SK-N-SH (cell line): ENCODE measurements around the gene ACOT7. TPM values are rescaled to one million over a fixed set of nuclear protein-coding genes. Genes with fewer than 3 reads are reported as not detected.
"Not testable (repeated sequence)": the region's sequence is repeated elsewhere in the genome, so short reads cannot be mapped to it uniquely, and the experiment has no call there.

Experiments used
- CTCF ChIA-PET: fragments of 300-600, 350-600 bp; formaldehyde crosslinking; extraction: SDS; loops from one replicate; lab custom pipeline; 2021; lab: Yijun Ruan, JAX
- POLR2A ChIA-PET: fragments of 350-600 bp; sonication (Branson Sonifier 250); formaldehyde crosslinking; extraction: SDS; loops from one replicate; lab custom pipeline; 2020; ENCODE audit warnings: antibody characterized with exemption, inconsistent platforms; lab: Yijun Ruan, JAX
- DNase-seq: peaks from one replicate; pipeline ENCODE4 v3.0.0; 2012
- H2AFZ ChIP-seq: fragments of 200-600 bp; sonication (generic); 2 replicates; pipeline ENCODE4 v1.8.1; 2016; ENCODE audit warnings: antibody characterized with exemption, mild to moderate bottlenecking, low read depth
- H3F3A ChIP-seq: fragments of 200-600 bp; sonication (generic); replicated peaks from 2 replicates; pipeline ENCODE3; 2016; ENCODE audit warnings: antibody characterized with exemption, mild to moderate bottlenecking; ENCODE audit not compliant: insufficient read depth
- H3K27ac ChIP-seq, 2 experiments: fragments of 200-500 bp in 1 of 2; fragments of 200-600 bp in 1 of 2; sonication (Bioruptor generic) in 1 of 2; sonication (generic), shearing (Covaris generic) in 1 of 2; 2 replicates each; pipeline versions ENCODE4 v1.5.1 to v1.6.1; 2014 to 2016; ENCODE audit warnings: low read depth in 2 of 2, inconsistent platforms in 1 of 2, low read length in 1 of 2, mild to moderate bottlenecking in 1 of 2, mixed read lengths in 1 of 2
- H3K27me3 ChIP-seq: fragments of 200-600 bp; sonication (generic), shearing (Covaris generic); 2 replicates; pipeline ENCODE4 v1.6.1; 2016; ENCODE audit warnings: mixed run types; ENCODE audit not compliant: insufficient read depth
- H3K36me3 ChIP-seq, 2 experiments: fragments of 200-500 bp in 1 of 2; fragments of 200-600 bp in 1 of 2; sonication (Bioruptor generic) in 1 of 2; sonication (generic) in 1 of 2; replicated peaks in 1 of 2; 2 replicates each; pipeline versions ENCODE3 to v1.5.1; 2014 to 2016; ENCODE audit warnings: low read length in 1 of 2, mild to moderate bottlenecking in 1 of 2; ENCODE audit not compliant: insufficient read depth in 2 of 2, control insufficient read depth in 1 of 2
- H3K4me1 ChIP-seq, 2 experiments: fragments of 200-500 bp in 1 of 2; fragments of 200-600 bp in 1 of 2; sonication (Bioruptor generic) in 1 of 2; sonication (generic), shearing (Covaris generic) in 1 of 2; 2 replicates each; pipeline versions ENCODE4 v1.5.1 to v1.6.1; 2014 to 2016; ENCODE audit warnings: low read depth in 1 of 2, low read length in 1 of 2, mixed run types in 1 of 2; ENCODE audit not compliant: insufficient read depth in 2 of 2, control insufficient read depth in 1 of 2
- H3K4me2 ChIP-seq: fragments of 200-600 bp; sonication (generic), shearing (Covaris generic); 2 replicates; pipeline ENCODE4 v1.6.1; 2017; ENCODE audit warnings: mixed run types
- H3K4me3 ChIP-seq, 2 experiments: fragments of 200-500 bp in 1 of 2; fragments of 200-600 bp in 1 of 2; sonication (Bioruptor generic) in 1 of 2; sonication (generic), shearing (Covaris generic) in 1 of 2; 2 replicates each; pipeline versions ENCODE4 v1.5.1 to v1.8.1; 2014 to 2016; ENCODE audit warnings: low read depth in 2 of 2, inconsistent platforms in 1 of 2, low read length in 1 of 2, mild to moderate bottlenecking in 1 of 2, mixed read lengths in 1 of 2, moderate library complexity in 1 of 2
- H3K79me2 ChIP-seq: fragments of 200-600 bp; sonication (generic); 2 replicates; pipeline ENCODE4 v1.8.1; 2017; ENCODE audit warnings: mild to moderate bottlenecking; ENCODE audit not compliant: insufficient read depth
- H3K9ac ChIP-seq: fragments of 200-600 bp; sonication (generic); 2 replicates; pipeline ENCODE4 v1.6.1; 2017; ENCODE audit warnings: mixed run types
- H3K9me2 ChIP-seq: fragments of 200-600 bp; sonication (generic); 2 replicates; pipeline ENCODE4 v1.6.1; 2017; ENCODE audit warnings: mixed run types
- H3K9me3 ChIP-seq: fragments of 200-600 bp; sonication (generic); 2 replicates; pipeline ENCODE4 v1.6.1; 2017; ENCODE audit warnings: mixed run types, mild to moderate bottlenecking, moderate library complexity
- H4K20me1 ChIP-seq: fragments of 200-600 bp; sonication (generic); 2 replicates; pipeline ENCODE4 v1.6.1; 2017; ENCODE audit warnings: mild to moderate bottlenecking, mixed run types; ENCODE audit not compliant: insufficient read depth
- FOXJ3 ChIP-seq: sonication (generic); formaldehyde crosslinking; IDR thresholded peaks from 2 replicates; pipeline ENCODE4 v1.5.1; 2020; ENCODE audit warnings: mild to moderate bottlenecking, missing genetic modification reagents
- FOXM1 ChIP-seq: IDR thresholded peaks from 2 replicates; pipeline ENCODE4 v1.4.0; 2012; ENCODE audit warnings: low read depth, mild to moderate bottlenecking
- NFIC ChIP-seq: IDR thresholded peaks from 2 replicates; pipeline ENCODE4 v1.4.0; 2012; ENCODE audit warnings: borderline replicate concordance
- RAD21 ChIP-seq: IDR thresholded peaks from 2 replicates; pipeline ENCODE4 v1.6.1; 2012; ENCODE audit warnings: mild to moderate bottlenecking, low read length
- SMC3 ChIP-seq: IDR thresholded peaks from 2 replicates; pipeline ENCODE4 v1.6.1; 2012; ENCODE audit warnings: low read depth, low read length, improper control_type of control experiment
- WGBS: methylation state at CpG from one replicate; pipeline ENCODE4 v1.1.6; 2017; ENCODE audit warnings: low lambda C conversion rate; 5-methylcytosine and 5-hydroxymethylcytosine counted together
- polyA plus RNA-seq, 3 experiments: library from polyadenylated mRNA; depleted of rRNA; stranded (reverse); fragments of >200 nt; gene quantifications; 2 replicates each; pipeline ENCODE4 v1.2.3, GENCODE V29; 2012
- TF ChIP-seq, protein P1 (sequence below): fragments of 200-600 bp; sonication (generic); IDR thresholded peaks from 2 replicates; pipeline ENCODE4 v1.6.1; 2017; ENCODE audit warnings: antibody characterized with exemption, mild to moderate bottlenecking, moderate library complexity

The ACOT7 gene
- polyA plus RNA-seq, 1 of the 3 experiments (the other 2 are of a cell fraction): 289 TPM

DNA sequence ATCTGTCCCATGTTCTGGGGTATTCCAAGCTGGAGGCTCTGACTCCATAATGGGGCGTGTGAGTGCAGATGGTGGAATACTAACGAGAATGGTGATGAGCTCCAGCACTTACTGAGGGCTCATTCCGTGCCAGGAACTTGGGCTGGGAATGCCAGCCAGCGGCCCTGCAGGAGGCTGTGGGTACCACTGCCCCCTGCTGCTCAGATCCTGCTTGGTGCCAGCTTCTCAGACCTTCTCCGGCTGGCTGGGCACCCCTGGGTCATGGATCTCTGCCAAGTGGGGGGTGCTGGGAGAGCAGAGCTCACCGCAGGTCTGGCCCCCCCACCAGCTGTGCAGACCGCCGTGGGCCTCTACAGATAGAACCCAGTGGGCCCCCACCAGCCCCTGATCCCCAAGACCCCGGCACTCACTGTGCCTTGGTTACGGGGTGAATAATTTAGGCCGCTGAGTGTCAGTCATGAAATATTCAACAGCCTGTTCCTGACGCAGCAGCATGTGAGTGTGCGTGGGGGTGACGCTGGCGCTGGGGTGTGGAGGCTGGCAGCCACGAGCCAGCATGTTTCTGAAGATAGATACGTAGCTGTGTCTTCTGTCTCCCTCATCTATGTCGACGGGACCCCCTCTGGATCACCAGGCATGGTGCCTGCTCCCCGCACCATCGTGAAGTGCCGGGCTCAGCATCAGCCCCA is 43.6 kb upstream of the ACOT7 start:
- H3K36me3 ChIP-seq, H3K9ac ChIP-seq, H3K4me3 ChIP-seq, H4K20me1 ChIP-seq, H3K9me2 ChIP-seq, H3K27ac ChIP-seq, H3K4me2 ChIP-seq, H3K4me1 ChIP-seq, H3K9me3 ChIP-seq, H2AFZ ChIP-seq, H3K27me3 ChIP-seq, H3K79me2 ChIP-seq, H3F3A ChIP-seq, POLR2A ChIA-PET: not testable (repeated sequence)
- WGBS: 44% methylated on average over 16 of the region's 22 CpGs
- peak; percentile 74 for DNase-seq
- CTCF ChIA-PET: interaction anchor here (0.5 to 13.6 kb wide), 64 partner anchors 7 to 404 kb away, joined by 3 to 290 read pairs (median 4); partner anchors contain the start of genes ACOT7, ESPN, HES2 and HES3
- TF ChIP-seq NFIC (0 out of 2 replicates have a peak, but pooled peaks have one; percentile 8), SMC3 (peak; percentile 36), RAD21 (peak; percentile 41)
- TF ChIP-seq, protein P1, sequence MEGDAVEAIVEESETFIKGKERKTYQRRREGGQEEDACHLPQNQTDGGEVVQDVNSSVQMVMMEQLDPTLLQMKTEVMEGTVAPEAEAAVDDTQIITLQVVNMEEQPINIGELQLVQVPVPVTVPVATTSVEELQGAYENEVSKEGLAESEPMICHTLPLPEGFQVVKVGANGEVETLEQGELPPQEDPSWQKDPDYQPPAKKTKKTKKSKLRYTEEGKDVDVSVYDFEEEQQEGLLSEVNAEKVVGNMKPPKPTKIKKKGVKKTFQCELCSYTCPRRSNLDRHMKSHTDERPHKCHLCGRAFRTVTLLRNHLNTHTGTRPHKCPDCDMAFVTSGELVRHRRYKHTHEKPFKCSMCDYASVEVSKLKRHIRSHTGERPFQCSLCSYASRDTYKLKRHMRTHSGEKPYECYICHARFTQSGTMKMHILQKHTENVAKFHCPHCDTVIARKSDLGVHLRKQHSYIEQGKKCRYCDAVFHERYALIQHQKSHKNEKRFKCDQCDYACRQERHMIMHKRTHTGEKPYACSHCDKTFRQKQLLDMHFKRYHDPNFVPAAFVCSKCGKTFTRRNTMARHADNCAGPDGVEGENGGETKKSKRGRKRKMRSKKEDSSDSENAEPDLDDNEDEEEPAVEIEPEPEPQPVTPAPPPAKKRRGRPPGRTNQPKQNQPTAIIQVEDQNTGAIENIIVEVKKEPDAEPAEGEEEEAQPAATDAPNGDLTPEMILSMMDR: peak; percentile 48

DNA sequence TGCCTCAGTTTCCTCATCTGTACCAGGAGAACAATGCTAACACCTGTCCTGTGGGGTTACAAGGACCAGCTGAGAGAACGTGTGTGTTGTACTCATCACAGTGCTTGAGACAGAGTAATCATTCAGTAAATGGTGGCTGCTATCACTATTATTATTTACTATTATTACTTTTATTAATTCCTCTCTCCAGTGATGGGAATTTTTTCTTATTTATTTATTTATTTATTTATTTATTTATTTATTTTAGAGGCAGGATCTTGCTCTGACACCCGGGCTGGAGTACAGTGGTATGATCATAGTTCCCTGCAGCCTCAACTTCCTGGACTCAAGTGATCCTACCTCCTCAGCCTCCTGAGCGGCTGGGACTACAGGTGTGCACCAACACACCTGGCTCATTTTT is 42.7 kb upstream of the ACOT7 start:
- DNase-seq, H3K27me3 ChIP-seq, H3K4me1 ChIP-seq, H3K27ac ChIP-seq, H3K4me2 ChIP-seq, H2AFZ ChIP-seq, POLR2A ChIA-PET, H3K9ac ChIP-seq, H3K9me3 ChIP-seq, H3K79me2 ChIP-seq, H4K20me1 ChIP-seq, H3F3A ChIP-seq, H3K4me3 ChIP-seq, H3K36me3 ChIP-seq, H3K9me2 ChIP-seq: not testable (repeated sequence)
- CTCF ChIA-PET: interaction anchor here (0.7 to 13.6 kb wide), 12 partner anchors 17 to 197 kb away, joined by 3 to 290 read pairs (median 8); partner anchors contain the start of genes ESPN, HES2, HES3 and NOL9
- WGBS: 81% methylated on average over 3 of the region's 3 CpGs

DNA sequence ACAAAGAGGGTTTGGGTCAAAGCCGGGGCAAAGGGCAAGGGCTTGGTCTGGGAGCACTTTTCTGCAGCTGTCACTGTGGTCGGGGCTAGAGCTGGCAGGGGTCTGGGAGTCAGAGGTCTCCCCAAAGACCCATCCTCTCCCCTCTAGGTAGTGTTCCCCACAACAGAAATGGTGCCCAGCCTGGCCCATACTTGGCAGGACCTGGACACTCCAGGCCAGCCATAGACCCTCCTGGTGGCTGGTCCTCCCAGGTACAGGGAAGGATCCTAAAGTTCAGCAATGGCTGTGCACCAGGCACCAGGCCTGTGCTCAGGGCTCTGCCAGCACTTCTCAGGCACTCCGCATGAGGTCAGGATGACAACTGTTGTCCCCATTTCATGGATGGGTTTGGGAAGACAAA is 42.0 kb upstream of the ACOT7 start:
- Histone ChIP-seq H3K9me3 (no peaks in the 10 kb centered on the region), H3K79me2 (no peaks in the 10 kb centered on the region), H3K4me2 (no peak overlapping the region), H3K36me3 (no peaks in the 10 kb centered on the region), H3K4me1 (no peaks in the 10 kb centered on the region; a peak in 1 of 4 replicates), H3K27me3 (no peaks in the 10 kb centered on the region; the same call in 1 of the 2 replicates), H2AFZ (no peak overlapping the region), H3K9me2 (no peaks in the 10 kb centered on the region), H3K9ac (no peak overlapping the region), H3F3A (peaks cover 5% of the 10 kb centered on the region), H3K4me3 (no peak overlapping the region), H4K20me1 (no peaks in the 10 kb centered on the region), H3K27ac (no peak overlapping the region)
- ChIA-PET CTCF (interaction anchor here (0.8 to 13.6 kb wide), 5 partner anchors 16 to 190 kb away, joined by 3 to 290 read pairs (median 3); partner anchors contain the start of genes ESPN and HES2), POLR2A (no interaction called here)
- no peak for DNase-seq
- no peak for TF ChIP-seq FOXM1
- TF ChIP-seq FOXJ3: no peak
- TF ChIP-seq, protein P1: no peak
- WGBS: 90% methylated on average over 2 of the region's 3 CpGs
